Panc1 (cell line): ENCODE results near the gene ZNF521. TPM values are rescaled to one million over a fixed set of nuclear protein-coding genes. Genes with fewer than 3 reads are reported as not detected.

Experiments
- ATAC-seq: fragments of 200-7000 bp; cut with Tn5 transposase; 2 replicates; pipeline ENCODE4 v1.9.1; 2020; ENCODE audit warnings: mild to moderate bottlenecking, moderate library complexity
- BruUV-seq: library from RNA; stranded (reverse); fragments of 400-500 nt; replicated peaks from 2 replicates; lab custom pipeline; 2021; lab: Mats Ljungman, UMichigan
- CTCF ChIA-PET: fragments of 300-600 bp; sonication (Branson Sonifier 250); formaldehyde crosslinking; loops from one replicate; lab custom pipeline; 2022; ENCODE audit warnings: antibody characterized with exemption; lab: Charles Lee
- POLR2A ChIA-PET: fragments of 300-600 bp; sonication (Branson Sonifier 250); formaldehyde crosslinking; loops from one replicate; lab custom pipeline; 2022; ENCODE audit warnings: antibody characterized with exemption; lab: Charles Lee
- DNase-seq: peaks from one replicate; pipeline ENCODE4 v3.0.0-alpha.2; 2010; ENCODE audit warnings: low read depth, low spot score
- H3K27ac ChIP-seq: 2 replicates; pipeline ENCODE4 v1.5.1; 2011; ENCODE audit warnings: mild to moderate bottlenecking, low read length, inconsistent platforms
- H3K27me3 ChIP-seq: fragments of 200-500 bp; sonication (Bioruptor generic); 2 replicates; pipeline ENCODE4 v1.6.0; 2014; ENCODE audit warnings: low read length, inconsistent platforms; ENCODE audit not compliant: control insufficient read depth, insufficient read depth
- H3K36me3 ChIP-seq: fragments of 200-500 bp; sonication (Bioruptor generic); 2 replicates; pipeline ENCODE4 v1.5.1; 2014; ENCODE audit warnings: inconsistent platforms, mild to moderate bottlenecking, low read length, moderate library complexity; ENCODE audit not compliant: control insufficient read depth, insufficient read depth
- H3K4me1 ChIP-seq: 2 replicates; pipeline ENCODE4 v1.5.1; 2011; ENCODE audit warnings: inconsistent platforms, mild to moderate bottlenecking, low read length, moderate library complexity; ENCODE audit not compliant: control insufficient read depth, insufficient read depth
- H3K4me3 ChIP-seq, 2 experiments: 2 replicates each; pipeline ENCODE4 v1.5.1; 2011 to 2012; ENCODE audit warnings: low read depth in 2 of 2, low read length in 2 of 2, mild to moderate bottlenecking in 2 of 2, inconsistent platforms in 1 of 2, moderate library complexity in 1 of 2
- H3K9me3 ChIP-seq: fragments of 200-500 bp; sonication (Bioruptor generic); 2 replicates; pipeline ENCODE4 v1.5.1; 2014; ENCODE audit warnings: low read depth, mild to moderate bottlenecking, inconsistent platforms, low read length, moderate library complexity; ENCODE audit not compliant: control insufficient read depth, insufficient read depth
- POLR2AphosphoS5 ChIP-seq: IDR thresholded peaks from 2 replicates; pipeline ENCODE4 v1.6.1; 2012; ENCODE audit warnings: mild to moderate bottlenecking, low read depth, low read length, moderate library complexity
- SIN3A ChIP-seq: IDR thresholded peaks from 2 replicates; pipeline ENCODE4 v1.6.1; 2012; ENCODE audit warnings: low read depth, mild to moderate bottlenecking, low read length, moderate library complexity, borderline replicate concordance; ENCODE audit not compliant: insufficient read depth
- TCF7L2 ChIP-seq: IDR thresholded peaks from 2 replicates; pipeline ENCODE4 v1.6.1; 2011; ENCODE audit warnings: mild to moderate bottlenecking, low read depth, low read length, inconsistent platforms
- in situ Hi-C: cut with HindIII; loops from 2 replicates; pipeline ENCODE4 v1.10.0; 2016; ENCODE audit warnings: low sequenced_read_pairs, low pct_unique_long_range_greater_than_20kb
- intact Hi-C: fragments of 100-400 bp; cut with micrococcal nuclease; formaldehyde crosslinking; loops from one replicate; pipeline ENCODE4 v1.10.0; 2022; ENCODE audit not compliant: unreplicated experiment
- total RNA-seq: library from RNA; stranded (reverse); gene quantifications from one replicate; pipeline ENCODE4 v1.2.1, GENCODE V29; 2021; ENCODE audit not compliant: unreplicated experiment
- TF ChIP-seq, protein P1 (sequence below), 2 experiments: IDR thresholded peaks; 2 replicates each; pipeline ENCODE4 v1.6.1; 2011 to 2012; ENCODE audit warnings: low read depth in 2 of 2, control low read depth in 1 of 2, low read length in 1 of 2, mild to moderate bottlenecking in 1 of 2, moderate library complexity in 1 of 2; ENCODE audit not compliant: insufficient read depth in 1 of 2
- TF ChIP-seq, protein P2 (sequence below): fragments of 450-650 bp; IDR thresholded peaks from 2 replicates; pipeline ENCODE4 v1.5.1; 2017; ENCODE audit warnings: mild to moderate bottlenecking

ZNF521 gene
- total RNA-seq, 1 experiment from 2014 or later, result 0.15 TPM

DNA sequence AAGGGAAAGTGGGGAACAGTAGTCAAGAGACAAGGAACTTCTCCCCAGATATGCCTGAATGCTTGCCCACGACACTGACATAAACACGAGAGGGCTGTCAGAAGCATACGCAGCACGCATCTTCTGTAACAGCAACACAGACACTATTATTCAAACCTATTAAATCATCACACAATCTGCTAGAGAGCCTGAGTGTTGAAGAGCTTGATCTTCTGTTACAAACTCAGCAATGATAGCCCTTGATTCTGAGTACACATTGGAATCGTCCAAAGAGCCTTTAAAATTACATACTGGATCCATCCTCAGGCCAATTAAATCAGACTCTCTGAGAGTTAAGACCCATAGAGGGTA lies 111.6 kb downstream of the ZNF521 start:
- H3K9me3 ChIP-seq, result no peaks in the 10 kb centered on the region
- DNase-seq (no peak), ATAC-seq (no peak)
- no peak overlapping the region for H3K27ac ChIP-seq
- no peak for TF ChIP-seq POLR2AphosphoS5
- no peak for TF ChIP-seq TCF7L2
- TF ChIP-seq SIN3A, result no peak
- TF ChIP-seq, protein P1, sequence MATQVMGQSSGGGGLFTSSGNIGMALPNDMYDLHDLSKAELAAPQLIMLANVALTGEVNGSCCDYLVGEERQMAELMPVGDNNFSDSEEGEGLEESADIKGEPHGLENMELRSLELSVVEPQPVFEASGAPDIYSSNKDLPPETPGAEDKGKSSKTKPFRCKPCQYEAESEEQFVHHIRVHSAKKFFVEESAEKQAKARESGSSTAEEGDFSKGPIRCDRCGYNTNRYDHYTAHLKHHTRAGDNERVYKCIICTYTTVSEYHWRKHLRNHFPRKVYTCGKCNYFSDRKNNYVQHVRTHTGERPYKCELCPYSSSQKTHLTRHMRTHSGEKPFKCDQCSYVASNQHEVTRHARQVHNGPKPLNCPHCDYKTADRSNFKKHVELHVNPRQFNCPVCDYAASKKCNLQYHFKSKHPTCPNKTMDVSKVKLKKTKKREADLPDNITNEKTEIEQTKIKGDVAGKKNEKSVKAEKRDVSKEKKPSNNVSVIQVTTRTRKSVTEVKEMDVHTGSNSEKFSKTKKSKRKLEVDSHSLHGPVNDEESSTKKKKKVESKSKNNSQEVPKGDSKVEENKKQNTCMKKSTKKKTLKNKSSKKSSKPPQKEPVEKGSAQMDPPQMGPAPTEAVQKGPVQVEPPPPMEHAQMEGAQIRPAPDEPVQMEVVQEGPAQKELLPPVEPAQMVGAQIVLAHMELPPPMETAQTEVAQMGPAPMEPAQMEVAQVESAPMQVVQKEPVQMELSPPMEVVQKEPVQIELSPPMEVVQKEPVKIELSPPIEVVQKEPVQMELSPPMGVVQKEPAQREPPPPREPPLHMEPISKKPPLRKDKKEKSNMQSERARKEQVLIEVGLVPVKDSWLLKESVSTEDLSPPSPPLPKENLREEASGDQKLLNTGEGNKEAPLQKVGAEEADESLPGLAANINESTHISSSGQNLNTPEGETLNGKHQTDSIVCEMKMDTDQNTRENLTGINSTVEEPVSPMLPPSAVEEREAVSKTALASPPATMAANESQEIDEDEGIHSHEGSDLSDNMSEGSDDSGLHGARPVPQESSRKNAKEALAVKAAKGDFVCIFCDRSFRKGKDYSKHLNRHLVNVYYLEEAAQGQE (IDR thresholded peaks at IDR 0.05; ENCODE audit: insufficient read depth in 1 of 2, low read depth in 2 of 2, low read length in 1 of 2), result no peak
- TF ChIP-seq, protein P2, sequence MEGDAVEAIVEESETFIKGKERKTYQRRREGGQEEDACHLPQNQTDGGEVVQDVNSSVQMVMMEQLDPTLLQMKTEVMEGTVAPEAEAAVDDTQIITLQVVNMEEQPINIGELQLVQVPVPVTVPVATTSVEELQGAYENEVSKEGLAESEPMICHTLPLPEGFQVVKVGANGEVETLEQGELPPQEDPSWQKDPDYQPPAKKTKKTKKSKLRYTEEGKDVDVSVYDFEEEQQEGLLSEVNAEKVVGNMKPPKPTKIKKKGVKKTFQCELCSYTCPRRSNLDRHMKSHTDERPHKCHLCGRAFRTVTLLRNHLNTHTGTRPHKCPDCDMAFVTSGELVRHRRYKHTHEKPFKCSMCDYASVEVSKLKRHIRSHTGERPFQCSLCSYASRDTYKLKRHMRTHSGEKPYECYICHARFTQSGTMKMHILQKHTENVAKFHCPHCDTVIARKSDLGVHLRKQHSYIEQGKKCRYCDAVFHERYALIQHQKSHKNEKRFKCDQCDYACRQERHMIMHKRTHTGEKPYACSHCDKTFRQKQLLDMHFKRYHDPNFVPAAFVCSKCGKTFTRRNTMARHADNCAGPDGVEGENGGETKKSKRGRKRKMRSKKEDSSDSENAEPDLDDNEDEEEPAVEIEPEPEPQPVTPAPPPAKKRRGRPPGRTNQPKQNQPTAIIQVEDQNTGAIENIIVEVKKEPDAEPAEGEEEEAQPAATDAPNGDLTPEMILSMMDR, result no peak
- H3K4me3 ChIP-seq, result no peak overlapping the region
- no peaks in the 10 kb centered on the region for H3K4me1 ChIP-seq
- intact Hi-C loops (no loop called here), in situ Hi-C loops (no loop called here)
- no peaks in the 10 kb centered on the region for H3K36me3 ChIP-seq
- BruUV-seq, result no TSS peak
- ChIA-PET CTCF (no interaction called here), POLR2A (no interaction called here)
- H3K27me3 ChIP-seq, result no peaks in the 10 kb centered on the region

DNA sequence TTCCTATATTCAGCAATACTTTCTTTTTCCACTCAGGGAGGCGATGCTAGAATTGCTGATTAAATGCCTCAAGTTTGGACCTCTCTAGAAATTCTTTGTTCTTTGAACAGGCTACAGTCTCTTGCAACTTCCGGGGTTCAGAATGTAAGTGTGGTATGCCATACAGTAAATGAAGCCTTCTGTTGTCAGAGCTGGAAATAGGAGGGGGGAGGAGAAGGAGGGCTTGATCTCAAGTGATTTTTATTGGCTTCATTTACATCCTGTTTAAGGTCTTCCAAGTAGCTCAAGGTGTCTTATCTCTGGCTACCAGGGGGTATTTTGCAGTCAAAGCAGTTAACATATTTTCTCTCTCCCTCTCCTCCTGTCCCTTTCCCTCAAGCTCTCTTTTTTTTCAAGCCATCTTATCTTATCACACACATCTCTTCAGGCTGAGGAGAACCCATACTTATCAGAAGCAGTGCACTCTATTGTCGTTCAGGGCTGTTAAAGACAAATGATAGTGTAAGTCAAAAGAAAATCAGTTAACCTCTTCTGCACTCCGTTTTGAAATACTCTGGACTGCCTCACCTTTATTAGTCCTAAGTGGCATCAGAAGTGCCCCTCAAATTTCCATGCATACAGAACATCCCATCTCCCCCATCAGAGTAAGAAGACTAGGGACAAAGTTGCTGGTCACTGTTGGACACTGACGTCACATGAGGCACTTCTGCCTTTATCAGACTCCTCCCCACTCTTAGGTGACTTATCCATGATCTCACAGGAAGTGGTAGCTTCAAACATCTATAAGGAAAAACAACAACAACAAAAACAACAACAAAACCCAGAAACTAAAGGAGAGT lies 112.2 kb downstream of the ZNF521 start:
- no peak for ATAC-seq
- TF ChIP-seq, protein P2, result no peak
- TF ChIP-seq, protein P1 (IDR thresholded peaks at IDR 0.05; ENCODE audit: insufficient read depth in 1 of 2, low read depth in 2 of 2, low read length in 1 of 2), result no peak
- TF ChIP-seq TCF7L2, result no peak
- TF ChIP-seq SIN3A, result no peak
- TF ChIP-seq POLR2AphosphoS5, result no peak
- in situ Hi-C loops (no loop called here), intact Hi-C loops (no loop called here)
- no TSS peak for BruUV-seq
- Histone ChIP-seq H3K27me3 (no peaks in the 10 kb centered on the region), H3K4me1 (no peaks in the 10 kb centered on the region), H3K36me3 (no peaks in the 10 kb centered on the region), H3K9me3 (no peaks in the 10 kb centered on the region), H3K27ac (no peak overlapping the region), H3K4me3 (no peak overlapping the region)
- POLR2A ChIA-PET, result no interaction called here
- CTCF ChIA-PET, result no interaction called here
- DNase-seq, result no peak
